Activated CD4-positive, CD25-positive, alpha-beta regulatory T cell treated with anti-CD3 and anti-CD28 coated beads, Interleukin-2, amount 50 U/mL, for 72 hours (primary cell): ENCODE measurements around the gene NUP214.
"Not testable (repeated sequence)": the region's sequence is repeated elsewhere in the genome, so short reads cannot be mapped to it uniquely, and the experiment has no call there.

ENCODE experiments used
- DNase-seq: peaks from one replicate; pipeline ENCODE4 v3.0.0; 2021

Gene NUP214

DNA sequence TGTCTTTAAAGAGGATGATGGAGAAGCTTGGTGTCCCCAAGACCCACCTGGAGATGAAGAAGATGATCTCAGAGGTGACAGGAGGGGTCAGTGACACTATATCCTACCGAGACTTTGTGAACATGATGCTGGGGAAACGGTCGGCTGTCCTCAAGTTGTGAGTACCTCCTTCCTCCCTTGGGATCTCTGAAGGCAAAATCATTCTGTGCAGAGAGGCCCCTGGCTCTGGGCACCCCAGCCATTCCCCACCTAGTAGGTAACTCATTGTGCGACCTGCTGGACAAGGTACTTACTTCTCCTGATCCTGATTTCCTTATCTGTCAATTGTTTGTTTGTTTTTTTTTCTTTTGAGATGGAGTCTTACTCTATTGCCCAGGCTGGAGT lies 7.6 kb upstream of the NUP214 start:
- no peak for DNase-seq

DNA sequence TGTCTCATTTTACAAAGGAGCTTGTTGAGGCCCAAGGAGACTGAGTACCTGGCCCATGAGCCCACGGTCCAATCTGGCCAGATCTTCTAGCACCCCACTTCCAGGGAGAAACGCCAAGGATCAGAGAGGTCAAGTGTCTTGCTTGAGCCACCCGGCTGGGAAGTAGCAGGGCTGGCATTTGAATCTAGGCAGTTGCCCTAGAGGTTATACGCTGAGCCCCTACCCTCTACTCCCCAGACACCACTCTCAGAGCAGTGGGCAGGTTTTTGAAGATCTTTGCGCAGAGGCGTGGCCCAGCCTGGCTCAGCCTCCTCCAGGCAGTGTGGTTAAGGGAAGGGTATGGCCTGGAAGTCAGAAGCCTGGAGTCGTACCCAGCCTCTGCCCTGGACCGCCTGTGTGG lies 5.8 kb upstream of the NUP214 start:
- no peak for DNase-seq

DNA sequence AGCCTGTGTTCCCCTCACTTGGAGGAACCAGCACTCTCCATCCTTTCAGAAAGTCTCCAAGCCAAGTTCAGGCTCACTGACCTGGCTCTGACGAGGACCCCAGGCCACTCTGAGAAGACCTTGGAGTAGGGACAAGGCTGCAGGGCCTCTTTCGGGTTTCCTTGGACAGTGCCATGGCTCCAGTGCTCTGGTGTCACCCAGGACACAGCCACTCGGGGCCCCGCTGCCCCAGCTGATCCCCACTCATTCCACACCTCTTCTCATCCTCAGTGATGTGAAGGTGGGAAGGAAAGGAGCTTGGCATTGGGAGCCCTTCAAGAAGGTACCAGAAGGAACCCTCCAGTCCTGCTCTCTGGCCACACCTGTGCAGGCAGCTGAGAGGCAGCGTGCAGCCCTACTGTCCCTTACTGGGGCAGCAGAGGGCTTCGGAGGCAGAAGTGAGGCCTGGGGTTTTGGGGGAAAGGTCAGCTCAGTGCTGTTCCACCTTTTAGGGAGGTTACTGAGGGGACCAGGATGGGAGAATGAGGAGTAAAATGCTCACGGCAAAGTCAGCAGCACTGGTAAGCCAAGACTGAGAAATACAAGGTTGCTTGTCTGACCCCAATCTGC lies 4.7 kb upstream of the NUP214 start:
- DNase-seq = no peak

DNA sequence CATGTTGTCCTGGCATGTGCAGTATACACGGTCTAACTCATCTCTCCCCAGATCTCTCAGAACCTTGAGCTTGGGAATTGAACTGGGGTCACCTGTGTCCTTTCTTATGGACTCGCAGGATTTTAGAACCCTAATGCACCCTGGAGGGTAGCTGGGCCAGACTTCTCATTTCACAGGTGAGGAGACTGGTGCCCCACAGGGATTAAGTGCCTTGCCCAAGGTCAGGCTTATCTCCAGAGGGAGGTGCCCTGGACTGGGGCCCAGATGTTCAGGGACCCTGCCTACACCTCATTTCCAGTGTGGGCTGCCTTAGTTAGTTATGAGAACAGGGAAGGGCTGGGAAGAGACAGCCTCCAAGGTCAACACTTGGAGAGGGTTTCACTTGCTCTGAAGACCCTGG lies 4.0 kb upstream of the NUP214 start:
- no peak for DNase-seq

DNA sequence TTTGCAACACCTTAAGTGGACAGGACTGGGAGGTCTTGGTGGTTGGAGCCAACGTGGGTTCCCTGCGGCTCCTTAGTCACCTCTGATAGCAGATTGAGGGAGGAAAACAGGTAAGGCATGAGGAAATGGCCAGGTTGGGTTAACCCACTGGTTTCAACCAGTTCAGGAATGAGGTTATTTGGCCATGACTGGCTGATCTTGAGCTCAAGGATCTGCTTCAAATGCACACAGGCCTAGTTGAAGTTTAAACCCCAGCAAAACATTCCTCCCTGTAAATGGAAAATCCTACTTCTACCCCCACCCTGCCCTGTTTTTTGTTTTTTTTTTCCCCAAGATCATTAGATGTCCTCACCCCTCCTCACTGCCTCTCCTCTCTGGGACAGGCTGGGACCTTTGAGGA lies 3.2 kb upstream of the NUP214 start:
- no peak for DNase-seq

DNA sequence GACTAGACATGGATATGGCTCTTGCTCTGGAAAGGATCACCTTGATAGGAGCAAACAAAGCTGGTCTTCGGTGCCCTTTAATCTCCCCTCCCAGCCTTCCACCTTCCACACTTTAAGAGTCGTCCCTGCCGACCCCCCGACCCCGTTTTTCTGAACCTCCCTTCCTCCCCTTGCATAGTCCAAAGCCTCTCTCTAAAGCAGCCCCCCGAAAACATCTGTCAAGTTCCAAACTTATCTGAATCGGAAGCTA lies 423 bp upstream of the NUP214 start:
- DNase-seq = no peak

DNA sequence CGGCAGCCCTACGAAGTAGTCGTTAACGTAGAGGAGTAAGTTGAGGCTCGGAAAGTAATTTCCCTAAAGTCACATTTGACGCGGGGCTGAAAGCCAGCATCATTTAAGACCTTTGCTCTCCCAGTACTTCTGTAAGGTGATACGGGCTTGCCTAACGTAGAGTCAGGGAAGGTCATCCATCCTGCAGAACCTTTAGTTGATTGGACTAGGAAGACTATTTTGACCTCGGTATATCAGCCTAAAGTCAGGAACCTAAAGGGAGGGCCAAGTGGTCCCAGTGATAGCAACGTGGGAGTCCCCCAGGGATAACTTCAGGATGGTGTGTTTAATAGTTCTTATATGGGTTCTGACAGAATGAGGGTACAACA lies 657 bp downstream of the NUP214 start:
- no peak for DNase-seq

- DNase-seq = no peak
Measured at GRCh38 chr9:131129183-131129582, 3.8 kb downstream of the NUP214 start.

- DNase-seq = no peak
Measured at GRCh38 chr9:131138676-131139075, 13.3 kb downstream of the NUP214 start.

DNA sequence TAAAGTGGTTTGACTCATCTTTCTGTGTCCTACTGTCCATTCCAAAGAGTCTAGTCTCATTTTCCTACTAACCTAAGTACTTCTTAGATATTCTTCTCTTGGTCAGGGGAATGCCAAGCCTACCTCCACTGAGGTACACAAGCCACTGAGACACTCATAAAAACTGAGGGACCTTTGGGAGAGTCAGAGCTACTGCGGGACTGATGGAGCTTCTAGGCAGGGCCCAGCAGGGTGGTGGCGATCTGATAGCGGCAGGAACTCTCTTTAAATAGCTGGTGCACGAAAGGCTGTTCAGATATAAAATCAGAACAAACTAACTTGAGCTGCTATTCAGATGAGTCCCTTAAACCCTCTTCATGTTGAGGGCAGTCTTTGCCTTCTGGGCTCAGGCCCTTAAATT lies 14.7 kb downstream of the NUP214 start:
- DNase-seq = no peak

DNA sequence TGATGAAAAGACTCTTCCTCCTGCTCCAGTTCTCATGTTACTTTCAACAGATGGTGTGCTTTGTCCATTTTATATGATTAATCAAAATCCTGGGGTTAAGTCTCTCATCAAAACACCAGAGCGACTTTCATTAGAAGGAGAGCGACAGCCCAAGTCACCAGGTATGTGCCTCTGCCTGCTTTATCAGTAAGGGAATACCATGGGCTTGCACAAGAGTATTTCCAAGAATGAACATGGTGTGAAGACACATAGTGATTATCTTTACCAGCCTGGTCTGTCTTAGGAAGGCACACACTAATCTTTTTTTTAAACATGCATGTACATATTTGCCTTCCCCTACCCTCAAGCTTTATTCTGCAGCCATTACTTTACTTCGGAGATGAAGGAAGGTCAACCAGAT lies 15.2 kb downstream of the NUP214 start:
- no peak for DNase-seq

DNA sequence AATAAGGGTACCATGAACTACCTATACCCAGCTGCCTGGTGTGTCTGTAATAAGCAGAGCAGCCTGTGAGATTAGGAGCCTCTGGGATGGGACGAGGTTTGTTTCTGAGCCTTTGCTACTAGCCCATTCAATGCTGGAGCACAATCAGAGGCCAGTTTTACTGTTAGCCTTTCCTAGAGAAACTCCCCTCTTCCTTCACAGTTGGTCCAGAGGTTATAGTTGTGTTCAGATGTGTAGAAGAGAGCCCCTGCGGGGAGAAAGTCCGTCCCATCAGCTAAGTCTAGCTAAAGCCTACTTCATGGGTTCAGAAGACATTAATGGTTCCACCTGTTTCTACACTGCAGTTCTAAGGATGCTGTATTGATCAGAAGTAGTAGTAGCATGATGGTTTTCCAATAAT lies 16.8 kb downstream of the NUP214 start:
- no peak for DNase-seq

- no peak for DNase-seq
Measured at GRCh38 chr9:131144201-131144600, 18.8 kb downstream of the NUP214 start.

GRCh38 chr9:131145245-131145644 lies 19.9 kb downstream of the NUP214 start:
- no peak for DNase-seq

GRCh38 chr9:131146186-131146585 lies 20.8 kb downstream of the NUP214 start:
- DNase-seq = no peak

DNA sequence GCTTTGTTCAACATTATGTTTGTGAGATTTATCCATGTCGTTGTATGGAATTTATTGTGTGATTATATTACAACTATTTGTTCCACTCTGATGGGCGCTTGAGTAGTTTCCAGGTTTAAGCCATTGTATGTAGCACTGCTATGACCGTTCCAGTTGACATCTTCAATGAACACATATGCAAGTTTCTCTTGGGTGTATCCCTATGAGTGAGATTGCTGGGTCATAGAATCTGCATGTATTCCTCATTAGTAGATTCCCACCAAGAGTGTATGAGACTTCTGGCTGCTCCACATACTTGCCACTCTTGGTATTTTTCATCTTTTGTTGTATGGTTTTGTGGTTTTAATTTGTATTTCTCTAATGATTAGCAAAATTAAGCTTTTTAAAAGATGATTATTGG lies 22.9 kb downstream of the NUP214 start:
- DNase-seq = no peak

DNA sequence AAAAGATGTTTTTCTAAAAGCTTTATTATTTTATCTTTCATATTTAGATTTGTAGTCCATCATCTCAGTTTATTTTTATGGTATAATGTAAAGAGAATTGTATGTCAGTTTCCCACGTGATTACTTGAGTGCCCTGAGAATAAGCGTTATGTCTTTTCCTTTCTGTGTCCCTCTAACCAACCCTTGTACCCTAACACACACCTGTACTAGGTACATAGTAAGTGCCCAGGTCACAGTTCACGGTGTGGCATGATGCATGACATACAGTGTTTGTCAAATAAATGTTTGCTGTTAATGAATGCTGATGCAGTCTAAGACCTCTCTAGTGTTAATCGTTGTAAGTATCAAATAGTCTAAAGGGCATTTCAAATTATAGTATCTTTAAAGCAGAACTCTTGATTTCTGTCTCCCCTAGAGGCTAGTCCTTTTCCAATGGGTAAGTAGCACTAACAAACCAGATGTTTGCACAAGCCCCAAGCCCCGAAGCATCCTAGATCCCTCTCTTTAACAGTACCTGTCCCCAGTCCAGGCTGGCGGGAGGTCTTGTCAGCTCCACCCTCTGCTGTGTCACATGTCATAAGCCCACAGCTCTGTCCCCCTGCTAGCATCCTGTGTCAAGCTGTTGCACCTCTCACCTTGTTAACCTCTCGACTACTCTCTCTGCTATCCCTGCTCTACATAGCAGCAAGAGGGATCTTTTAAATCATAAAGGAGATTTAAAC lies 23.7 kb downstream of the NUP214 start:
- DNase-seq = no peak

- DNase-seq = no peak
Measured at GRCh38 chr9:131149688-131150053, 24.3 kb downstream of the NUP214 start.

DNA sequence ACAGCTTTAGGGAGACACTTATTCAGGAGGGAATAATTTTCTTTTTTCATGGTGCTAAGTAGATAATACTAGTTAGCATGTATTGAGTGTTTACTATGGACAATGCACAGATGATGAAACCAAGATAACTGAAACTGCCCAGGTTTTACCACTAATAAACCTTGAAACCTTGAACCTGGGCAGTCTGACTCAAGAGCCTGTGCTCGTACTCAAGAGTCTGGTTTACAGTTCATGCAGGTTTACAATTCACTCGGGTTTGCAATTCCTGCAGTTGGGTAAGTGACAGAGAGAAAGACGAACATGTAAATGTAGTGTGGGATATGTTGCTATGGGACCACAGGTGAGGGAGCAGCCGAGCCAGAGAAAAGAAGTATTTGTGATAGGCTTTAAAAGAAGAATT lies 28.2 kb downstream of the NUP214 start:
- DNase-seq = no peak

DNA sequence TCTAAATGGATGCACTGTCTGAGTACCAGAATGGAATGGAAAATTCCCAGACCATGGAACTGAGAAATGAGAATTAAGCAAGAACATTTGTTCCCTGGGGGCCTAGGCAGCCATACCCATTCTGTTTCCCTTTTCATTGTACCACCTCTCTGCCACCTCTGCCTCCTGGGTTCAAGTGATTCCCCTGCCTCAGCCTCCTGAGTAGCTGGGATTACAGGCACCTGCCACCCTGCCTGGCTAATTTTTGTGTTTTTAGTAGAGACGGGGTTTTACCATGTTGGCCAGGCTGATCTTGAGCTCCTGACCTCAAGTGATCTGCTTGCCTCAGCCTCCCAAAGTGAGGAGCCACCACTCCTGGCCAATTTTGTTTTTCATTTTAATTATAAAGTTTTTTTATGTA lies 33.3 kb downstream of the NUP214 start:
- DNase-seq = not testable (repeated sequence)

GRCh38 chr9:131160416-131161112 lies 35.2 kb downstream of the NUP214 start:
- DNase-seq = no peak

DNA sequence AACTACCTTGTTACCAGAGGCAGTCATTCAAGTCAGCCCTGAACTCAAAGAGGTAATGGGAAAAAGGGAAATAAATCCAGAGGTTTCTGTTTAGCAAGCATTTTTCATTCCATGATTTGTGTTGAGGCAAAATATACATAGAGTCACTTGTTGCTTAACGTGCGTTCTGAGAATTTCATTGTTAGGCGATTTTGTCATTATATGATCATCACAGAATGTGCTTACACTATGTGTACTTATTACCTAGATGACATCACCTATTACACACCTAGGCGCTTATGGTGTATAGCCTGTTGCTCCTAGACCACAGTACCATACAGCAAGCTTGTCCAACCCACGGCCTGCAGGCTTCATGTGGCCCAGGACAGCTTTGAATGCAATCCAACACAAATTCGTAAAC lies 36.2 kb downstream of the NUP214 start:
- no peak for DNase-seq

DNA sequence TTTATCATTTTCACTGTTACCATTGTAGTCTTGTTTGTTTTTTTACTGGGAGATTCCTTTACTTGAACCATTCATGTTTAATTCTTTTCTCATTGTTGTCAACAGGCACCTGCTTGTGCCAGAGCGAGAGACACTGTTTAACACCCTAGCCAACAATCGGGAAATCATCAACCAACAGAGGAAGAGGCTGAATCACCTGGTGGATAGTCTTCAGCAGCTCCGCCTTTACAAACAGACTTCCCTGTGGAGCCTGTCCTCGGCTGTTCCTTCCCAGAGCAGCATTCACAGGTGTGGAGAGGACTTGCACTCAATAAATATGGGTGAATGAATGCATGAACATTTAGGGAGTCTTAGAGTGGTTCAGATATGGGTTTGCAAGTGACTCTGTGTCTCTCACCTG lies 37.5 kb downstream of the NUP214 start:
- no peak for DNase-seq

GRCh38 chr9:131165523-131165922 lies 40.1 kb downstream of the NUP214 start:
- no peak for DNase-seq

GRCh38 chr9:131167146-131167692 lies 41.8 kb downstream of the NUP214 start:
- DNase-seq = no peak
